Stimulated activated CD8-positive, alpha-beta memory T cell treated with anti-CD3 and anti-CD28 coated beads, Interleukin-15, amount 100 ng/mL, for 1 hour (primary cell): Measurements from ENCODE around the gene STK39.

Experiments
- DNase-seq: peaks from one replicate; pipeline ENCODE4 v3.0.0-alpha.2; 2020; ENCODE audit warnings: low read depth

Gene STK39

GRCh38 chr2:168243061-168243460 is 4.3 kb downstream of the STK39 start:
- DNase-seq, result no peak

GRCh38 chr2:168241746-168242145 is 5.6 kb downstream of the STK39 start:
- DNase-seq, result no peak

GRCh38 chr2:168241208-168241607 is 6.2 kb downstream of the STK39 start:
- no peak for DNase-seq

GRCh38 chr2:168239281-168239680 is 8.1 kb downstream of the STK39 start:
- DNase-seq, result no peak

- no peak for DNase-seq
Observed at GRCh38 chr2:168237741-168238140, 9.7 kb downstream of the STK39 start.

- DNase-seq, result no peak
Observed at GRCh38 chr2:168234407-168235085, 12.8 kb downstream of the STK39 start.

GRCh38 chr2:168233726-168234406 is 13.5 kb downstream of the STK39 start:
- no peak for DNase-seq

- DNase-seq, result no peak
Observed at GRCh38 chr2:168233166-168233565, 14.2 kb downstream of the STK39 start.

GRCh38 chr2:168231609-168232241 is 15.7 kb downstream of the STK39 start:
- no peak for DNase-seq

- DNase-seq, result no peak
Observed at GRCh38 chr2:168230389-168230788, 17.0 kb downstream of the STK39 start.

- no peak for DNase-seq
Observed at GRCh38 chr2:168224346-168224745, 23.0 kb downstream of the STK39 start.

- no peak for DNase-seq
Observed at GRCh38 chr2:168222088-168222487, 25.3 kb downstream of the STK39 start.

- no peak for DNase-seq
Observed at GRCh38 chr2:168220965-168221819, 26.2 kb downstream of the STK39 start.

GRCh38 chr2:168217920-168218319 is 29.5 kb downstream of the STK39 start:
- DNase-seq, result no peak

GRCh38 chr2:168216351-168217005 is 30.9 kb downstream of the STK39 start:
- DNase-seq, result no peak

- no peak for DNase-seq
Observed at GRCh38 chr2:168215813-168216212, 31.6 kb downstream of the STK39 start.

- no peak for DNase-seq
Observed at GRCh38 chr2:168212866-168213265, 34.5 kb downstream of the STK39 start.

- DNase-seq, result no peak
Observed at GRCh38 chr2:168212167-168212566, 35.2 kb downstream of the STK39 start.

- no peak for DNase-seq
Observed at GRCh38 chr2:168211664-168212163, 35.7 kb downstream of the STK39 start.

- DNase-seq, result no peak
Observed at GRCh38 chr2:168210895-168211570, 36.4 kb downstream of the STK39 start.
